GM12878 (cell line): ENCODE measurements around the gene ITGB2. TPM values are rescaled to one million over a fixed set of nuclear protein-coding genes. Genes with fewer than 3 reads are reported as not detected.

Experiments used
- ATF2 ChIP-seq: IDR thresholded peaks from 2 replicates; pipeline ENCODE4 v1.6.1; 2012; ENCODE audit warnings: low read length, inconsistent platforms
- CTCF ChIP-seq, 3 experiments: IDR thresholded peaks in 2 of 3; conservative IDR thresholded peaks in 1 of 3; 2 replicates each; pipeline ENCODE4 v1.5.1; 2011; ENCODE audit warnings: low read depth in 3 of 3, low read length in 3 of 3, mild to moderate bottlenecking in 3 of 3, control low read depth in 2 of 3, moderate library complexity in 2 of 3, inconsistent platforms in 1 of 3, mixed read lengths in 1 of 3; ENCODE audit not compliant: control insufficient read depth in 2 of 3, insufficient read depth in 1 of 3; ENCODE audit errors: extremely low read depth in 1 of 3
- PKNOX1 ChIP-seq: fragments of 450-650 bp; IDR thresholded peaks from 2 replicates; pipeline ENCODE4 v1.6.1; 2016; ENCODE audit warnings: mild to moderate bottlenecking
- RELB ChIP-seq: fragments of 450-650 bp; IDR thresholded peaks from 2 replicates; pipeline ENCODE4 v1.6.1; 2017; ENCODE audit warnings: low read depth, mild to moderate bottlenecking, moderate library complexity
- ZNF274 ChIP-seq: IDR thresholded peaks from one replicate; pipeline ENCODE4 v1.8.0; 2011; ENCODE audit not compliant: insufficient read length, insufficient read depth
- polyA plus RNA-seq, 11 experiments: library from polyadenylated mRNA; depleted of rRNA in 4 of 11; unstranded in 6 of 11; stranded (reverse) in 5 of 11; fragments of >200 nt; fragmentation: Nextera tagmentation in 4 of 11; fragmentation: Illumina TruSeq in 1 of 11; extraction: Ambion mirVana in 4 of 11; extraction: Trizol in 1 of 11; gene quantifications; 1 replicate in 1 of 11; 2 replicates in 10 of 11; pipeline versions ENCODE4 v1.2.1 to v1.2.3, GENCODE V29; 2011 to 2016; ENCODE audit warnings: inconsistent platforms in 2 of 11, missing spikeins in 2 of 11, low read depth in 1 of 11
- total RNA-seq, 4 experiments: library from RNA; depleted of rRNA in 3 of 4; stranded (reverse); fragments of >200 nt in 3 of 4; fragmentation: Illumina TruSeq in 1 of 4; extraction: Trizol in 1 of 4; gene quantifications; 2 replicates each; pipeline versions ENCODE4 v1.2.1 to v1.2.3, GENCODE V29; 2013 to 2021

ITGB2 gene
- total and polyA plus RNA-seq, 10 of the 15 experiments (the other 5 are each of a cell fraction or from before 2014, with no cell fraction given): 8.0 to 172 (median 58.9) TPM

- TF ChIP-seq PKNOX1 (no peak), ZNF274 (no peak), RELB (no peak), CTCF (IDR thresholded peaks at IDR 0.05 in 2 of 3, conservative IDR thresholded peaks at IDR 0.05 in 1 of 3; ENCODE audit: control insufficient read depth in 2 of 3, extremely low read depth in 1 of 3, insufficient read depth in 1 of 3, low read depth in 3 of 3, low read length in 3 of 3) (no peak), ATF2 (no peak)
- TF ChIP-seq, all 136 proteins: peak for 0
Observed at GRCh38 chr21:44958471-44959191, 37.9 kb upstream of the ITGB2 start (continued).
